GM12878 (cell line): ENCODE results near the gene C2CD5. TPM values are rescaled to one million over a fixed set of nuclear protein-coding genes. Genes with fewer than 3 reads are reported as not detected.

Source experiments
- ATAC-seq: fragments of 200-7000 bp; cut with Tn5 transposase; 3 replicates; pipeline ENCODE4 v1.9.1; 2020; ENCODE audit warnings: mild to moderate bottlenecking, moderate library complexity
- BruUV-seq: library from RNA; stranded (reverse); fragments of 400-500 nt; replicated peaks from 2 replicates; lab custom pipeline; 2021; lab: Mats Ljungman, UMichigan
- CTCF ChIA-PET: fragments of 300-600 bp; sonication (Branson Sonifier 250); formaldehyde crosslinking; extraction: SDS; loops from one replicate; lab custom pipeline; 2021; ENCODE audit warnings: inconsistent platforms; lab: Yijun Ruan, JAX
- POLR2A ChIA-PET: fragments of 350-600 bp; formaldehyde crosslinking; extraction: SDS; loops from one replicate; lab custom pipeline; 2021; ENCODE audit warnings: inconsistent platforms; lab: Charles Lee
- RAD21 ChIA-PET: fragments of 300-600 bp; sonication (Branson Sonifier 250); formaldehyde crosslinking; loops from one replicate; lab custom pipeline; 2023; ENCODE audit warnings: antibody characterized with exemption; ENCODE audit not compliant: unreplicated experiment; lab: Charles Lee
- SMC1A ChIA-PET: fragments of 300-600 bp; sonication (Branson Sonifier 250); formaldehyde crosslinking; loops from one replicate; lab custom pipeline; 2023; ENCODE audit not compliant: unreplicated experiment, uncharacterized antibody; lab: Charles Lee
- DNase-seq: peaks from one replicate; pipeline ENCODE4 v3.0.0-alpha.2; 2011; ENCODE audit warnings: low read depth, low spot score
- FAIRE-seq: peaks from 3 replicates; lab custom pipeline; 2011; peaks lifted over from hg19 to GRCh38; lab: Jason Lieb, UNC
- H2AFZ ChIP-seq: 2 replicates; pipeline ENCODE4 v1.6.0; 2011; ENCODE audit warnings: low read depth, low read length, control low read depth; ENCODE audit not compliant: control insufficient read depth
- H3K27ac ChIP-seq: 2 replicates; pipeline ENCODE4 v1.5.1; 2011; ENCODE audit warnings: control low read depth; ENCODE audit not compliant: control insufficient read depth, insufficient read depth
- H3K27me3 ChIP-seq, 2 experiments: replicated peaks in 1 of 2; 2 replicates each; pipeline versions ENCODE4 v1.6.0 to v1.6.1; 2011; ENCODE audit warnings: low read length in 1 of 2; ENCODE audit not compliant: control insufficient read depth in 2 of 2, insufficient read depth in 2 of 2
- H3K36me3 ChIP-seq, 2 experiments: 2 replicates each; pipeline ENCODE4 v1.5.1; 2011; ENCODE audit warnings: low read length in 1 of 2; ENCODE audit not compliant: control insufficient read depth in 2 of 2, insufficient read depth in 2 of 2
- H3K4me1 ChIP-seq: 2 replicates; pipeline ENCODE4 v1.6.1; 2011; ENCODE audit warnings: mild to moderate bottlenecking, low read length, moderate library complexity, mixed read lengths; ENCODE audit not compliant: control insufficient read depth, insufficient read depth
- H3K4me2 ChIP-seq: 2 replicates; pipeline ENCODE4 v1.6.0; 2011; ENCODE audit warnings: control low read depth; ENCODE audit not compliant: control insufficient read depth, insufficient read depth
- H3K4me3 ChIP-seq: fragments of 200-600 bp; sonication (generic); 2 replicates; pipeline ENCODE4 v1.5.1; 2016
- H3K79me2 ChIP-seq: 2 replicates; pipeline ENCODE4 v1.6.0; 2011; ENCODE audit warnings: low read length; ENCODE audit not compliant: control insufficient read depth, insufficient read depth
- H3K9ac ChIP-seq: 2 replicates; pipeline ENCODE4 v1.8.0; 2011; ENCODE audit warnings: low read length, control low read depth, mixed read lengths; ENCODE audit not compliant: control insufficient read depth, insufficient read depth
- H3K9me3 ChIP-seq: replicated peaks from 3 replicates; pipeline ENCODE4 v1.5.1; 2011; ENCODE audit warnings: mild to moderate bottlenecking, low read length; ENCODE audit not compliant: control insufficient read depth, insufficient read depth
- H4K20me1 ChIP-seq: 2 replicates; pipeline ENCODE4 v1.6.0; 2011; ENCODE audit not compliant: control insufficient read depth, insufficient read depth
- EZH2 ChIP-seq: IDR thresholded peaks from 2 replicates; pipeline ENCODE4 v1.6.1; 2012; ENCODE audit warnings: low read depth, mild to moderate bottlenecking, control low read depth, inconsistent platforms, low read length, borderline replicate concordance; ENCODE audit not compliant: control insufficient read depth
- HDAC6 ChIP-seq: fragments of 200-600 bp; sonication (generic); IDR thresholded peaks from one replicate; pipeline ENCODE4 v1.8.0; 2017; ENCODE audit warnings: antibody characterized with exemption; ENCODE audit not compliant: unreplicated experiment
- KAT2A ChIP-seq: conservative IDR thresholded peaks from 2 replicates; pipeline ENCODE4 v1.6.1; 2011; ENCODE audit warnings: low read depth, low read length; ENCODE audit not compliant: control insufficient read depth
- MLLT1 ChIP-seq: fragments of 450-650 bp; IDR thresholded peaks from 2 replicates; pipeline ENCODE4 v1.6.1; 2016; ENCODE audit warnings: mild to moderate bottlenecking
- NBN ChIP-seq: fragments of 450-650 bp; IDR thresholded peaks from 2 replicates; pipeline ENCODE4 v1.6.1; 2016
- RELB ChIP-seq: fragments of 450-650 bp; IDR thresholded peaks from 2 replicates; pipeline ENCODE4 v1.6.1; 2017; ENCODE audit warnings: low read depth, mild to moderate bottlenecking, moderate library complexity
- REST ChIP-seq: IDR thresholded peaks from 2 replicates; pipeline ENCODE4 v1.6.1; 2012; ENCODE audit warnings: mild to moderate bottlenecking, low read depth, low read length
- STAT3 ChIP-seq: IDR thresholded peaks from 2 replicates; pipeline ENCODE4 v1.6.1; 2011; ENCODE audit warnings: low read depth, low read length, improper control_type of control experiment
- ZBED1 ChIP-seq: IDR thresholded peaks from 2 replicates; pipeline ENCODE4 v1.6.1; 2016; ENCODE audit warnings: borderline replicate concordance
- WGBS: methylation state at CpG from one replicate; pipeline ENCODE4 v1.1.6; 2016; ENCODE audit warnings: low lambda C conversion rate; ENCODE audit not compliant: insufficient replicate concordance, insufficient coverage; ENCODE audit errors: missing lambda C conversion rate; 5-methylcytosine and 5-hydroxymethylcytosine counted together
- in situ Hi-C: fragments of 300-500 bp; cut with MboI; formaldehyde crosslinking; loops from 9 replicates; pipeline ENCODE4 v1.14.3; 2018; ENCODE audit warnings: mixed read lengths
- intact Hi-C: fragments of 100-400 bp; cut with micrococcal nuclease; formaldehyde crosslinking; loops from one replicate; pipeline ENCODE4 v1.14.2; 2022; ENCODE audit not compliant: unreplicated experiment
- polyA plus RNA-seq, 11 experiments: library from polyadenylated mRNA; depleted of rRNA in 4 of 11; unstranded in 6 of 11; stranded (reverse) in 5 of 11; fragments of >200 nt; fragmentation: Nextera tagmentation in 4 of 11; fragmentation: Illumina TruSeq in 1 of 11; extraction: Ambion mirVana in 4 of 11; extraction: Trizol in 1 of 11; gene quantifications; 1 replicate in 1 of 11; 2 replicates in 10 of 11; pipeline versions ENCODE4 v1.2.1 to v1.2.3, GENCODE V29; 2011 to 2016; ENCODE audit warnings: inconsistent platforms in 2 of 11, missing spikeins in 2 of 11, low read depth in 1 of 11
- total RNA-seq, 4 experiments: library from RNA; depleted of rRNA in 3 of 4; stranded (reverse); fragments of >200 nt in 3 of 4; fragmentation: Illumina TruSeq in 1 of 4; extraction: Trizol in 1 of 4; gene quantifications; 2 replicates each; pipeline versions ENCODE4 v1.2.1 to v1.2.3, GENCODE V29; 2013 to 2021
- TF ChIP-seq, protein P1 (sequence below): IDR thresholded peaks from 2 replicates; pipeline ENCODE4 v1.6.1; 2012; ENCODE audit warnings: improper control_type of control experiment, low read depth, low read length; ENCODE audit not compliant: insufficient replicate concordance

C2CD5 gene
- total and polyA plus RNA-seq, 10 of the 15 experiments (the other 5 are each of a cell fraction or from before 2014, with no cell fraction given), result 7.7 to 55.0 (median 27.0) TPM

DNA sequence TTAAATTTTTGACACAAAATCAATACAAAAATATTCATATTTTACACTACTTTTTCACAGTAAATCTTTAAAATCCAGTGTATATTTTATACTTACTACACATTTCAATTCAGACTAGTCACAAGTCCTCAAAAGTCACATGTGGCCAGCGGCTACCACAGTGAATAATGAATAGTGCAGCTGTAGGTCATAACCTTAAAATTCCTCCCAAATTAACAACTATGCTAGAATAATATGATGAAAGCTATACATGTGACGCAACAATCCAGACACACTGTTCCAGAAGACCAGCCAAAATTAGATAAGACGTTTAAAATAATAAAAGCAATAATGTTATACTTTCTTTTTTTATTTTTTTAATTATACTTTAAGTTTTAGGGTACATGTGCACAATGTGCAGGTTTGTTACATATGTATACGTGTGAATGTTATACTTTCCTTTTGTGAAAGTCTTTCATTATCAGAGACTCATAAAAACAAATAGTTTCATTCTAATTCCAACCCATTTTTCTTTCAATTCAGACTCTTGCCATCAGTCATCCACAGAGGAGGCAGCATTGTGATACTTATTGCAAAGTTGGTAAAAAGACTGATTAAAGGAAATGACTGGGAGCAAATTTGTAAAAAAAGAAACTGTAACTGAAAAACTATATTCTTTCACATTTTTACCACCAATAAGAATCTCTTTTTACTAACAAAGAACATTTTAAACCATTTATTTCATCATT, 67.0 kb downstream of the C2CD5 start:
- Histone ChIP-seq H3K4me2 (no peak overlapping the region), H3K27me3 (no peaks in the 10 kb centered on the region), H3K36me3 (no peaks in the 10 kb centered on the region), H3K4me3 (no peak overlapping the region), H3K9me3 (no peaks in the 10 kb centered on the region), H3K4me1 (no peaks in the 10 kb centered on the region; the same call in 1 of the 2 replicates), H3K27ac (0 out of 2 replicates have a peak overlapping the region, but pooled peaks have one; percentile 27), H3K9ac (no peak overlapping the region), H4K20me1 (no peaks in the 10 kb centered on the region), H2AFZ (no peak overlapping the region), H3K79me2 (no peaks in the 10 kb centered on the region)
- WGBS, result 79% methylated on average over 4 of the region's 4 CpGs
- ATAC-seq (no peak), FAIRE-seq (no peak), DNase-seq (no peak)
- TF ChIP-seq KAT2A, result no peak
- TF ChIP-seq EZH2, result no peak
- TF ChIP-seq HDAC6, result no peak
- TF ChIP-seq MLLT1, result no peak
- TF ChIP-seq NBN, result no peak
- no peak for TF ChIP-seq RELB
- TF ChIP-seq ZBED1, result no peak
- no peak for TF ChIP-seq STAT3
- TF ChIP-seq, protein P1, sequence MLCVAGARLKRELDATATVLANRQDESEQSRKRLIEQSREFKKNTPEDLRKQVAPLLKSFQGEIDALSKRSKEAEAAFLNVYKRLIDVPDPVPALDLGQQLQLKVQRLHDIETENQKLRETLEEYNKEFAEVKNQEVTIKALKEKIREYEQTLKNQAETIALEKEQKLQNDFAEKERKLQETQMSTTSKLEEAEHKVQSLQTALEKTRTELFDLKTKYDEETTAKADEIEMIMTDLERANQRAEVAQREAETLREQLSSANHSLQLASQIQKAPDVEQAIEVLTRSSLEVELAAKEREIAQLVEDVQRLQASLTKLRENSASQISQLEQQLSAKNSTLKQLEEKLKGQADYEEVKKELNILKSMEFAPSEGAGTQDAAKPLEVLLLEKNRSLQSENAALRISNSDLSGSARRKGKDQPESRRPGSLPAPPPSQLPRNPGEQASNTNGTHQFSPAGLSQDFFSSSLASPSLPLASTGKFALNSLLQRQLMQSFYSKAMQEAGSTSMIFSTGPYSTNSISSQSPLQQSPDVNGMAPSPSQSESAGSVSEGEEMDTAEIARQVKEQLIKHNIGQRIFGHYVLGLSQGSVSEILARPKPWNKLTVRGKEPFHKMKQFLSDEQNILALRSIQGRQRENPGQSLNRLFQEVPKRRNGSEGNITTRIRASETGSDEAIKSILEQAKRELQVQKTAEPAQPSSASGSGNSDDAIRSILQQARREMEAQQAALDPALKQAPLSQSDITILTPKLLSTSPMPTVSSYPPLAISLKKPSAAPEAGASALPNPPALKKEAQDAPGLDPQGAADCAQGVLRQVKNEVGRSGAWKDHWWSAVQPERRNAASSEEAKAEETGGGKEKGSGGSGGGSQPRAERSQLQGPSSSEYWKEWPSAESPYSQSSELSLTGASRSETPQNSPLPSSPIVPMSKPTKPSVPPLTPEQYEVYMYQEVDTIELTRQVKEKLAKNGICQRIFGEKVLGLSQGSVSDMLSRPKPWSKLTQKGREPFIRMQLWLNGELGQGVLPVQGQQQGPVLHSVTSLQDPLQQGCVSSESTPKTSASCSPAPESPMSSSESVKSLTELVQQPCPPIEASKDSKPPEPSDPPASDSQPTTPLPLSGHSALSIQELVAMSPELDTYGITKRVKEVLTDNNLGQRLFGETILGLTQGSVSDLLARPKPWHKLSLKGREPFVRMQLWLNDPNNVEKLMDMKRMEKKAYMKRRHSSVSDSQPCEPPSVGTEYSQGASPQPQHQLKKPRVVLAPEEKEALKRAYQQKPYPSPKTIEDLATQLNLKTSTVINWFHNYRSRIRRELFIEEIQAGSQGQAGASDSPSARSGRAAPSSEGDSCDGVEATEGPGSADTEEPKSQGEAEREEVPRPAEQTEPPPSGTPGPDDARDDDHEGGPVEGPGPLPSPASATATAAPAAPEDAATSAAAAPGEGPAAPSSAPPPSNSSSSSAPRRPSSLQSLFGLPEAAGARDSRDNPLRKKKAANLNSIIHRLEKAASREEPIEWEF, result no peak
- TF ChIP-seq REST, result no peak
- ChIA-PET POLR2A (interaction anchor here (0.6 kb wide), 1 partner anchor 106 kb away, joined by 4 read pairs; no protein-coding TSS in a partner anchor), SMC1A (interaction anchor here (0.9 to 1.2 kb wide), 4 partner anchors 8 to 59 kb away, joined by 3 to 5 read pairs (median 4); no protein-coding TSS in a partner anchor), CTCF (interaction anchor here (1.2 to 3.2 kb wide), 4 partner anchors 14 to 19 kb away, joined by 4 to 22 read pairs (median 4); no protein-coding TSS in a partner anchor), RAD21 (no interaction called here)
- in situ Hi-C loops, result no loop called here
- intact Hi-C loops, result loop anchor here (5.0 kb wide), 1 partner anchor 155 kb away; no protein-coding TSS in a partner anchor
- no TSS peak for BruUV-seq
